OCI-LY7 (cell line): ENCODE data around the gene DDX43.

Experiments used
- CTCF ChIP-seq: fragments of 200-600 bp; sonication (generic); conservative IDR thresholded peaks from 2 replicates; pipeline ENCODE4 v1.5.1; 2014; ENCODE audit warnings: mild to moderate bottlenecking, antibody characterized with exemption, low read length, moderate library complexity, mixed read lengths
- EZH2phosphoT487 ChIP-seq: fragments of 200-600 bp; sonication (generic); IDR thresholded peaks from 2 replicates; pipeline ENCODE4 v1.6.1; 2018; ENCODE audit warnings: low read depth, borderline replicate concordance, mild to moderate bottlenecking, mixed run types, antibody characterized with exemption, low read length, moderate library complexity, mixed read lengths

- no peak for TF ChIP-seq EZH2phosphoT487
- no peak for TF ChIP-seq CTCF
Observed at GRCh38 chr6:73452107-73452461, 57.5 kb downstream of the DDX43 start, which contains the start of gene CGAS.
